HG03108 (cell line): ENCODE results near the gene DYNC1LI1.
"Not testable (repeated sequence)": the region's sequence is repeated elsewhere in the genome, so short reads cannot be mapped to it uniquely, and the experiment has no call there.

Source experiments
- ATAC-seq: cut with Tn5 transposase; IDR thresholded peaks from one replicate; pipeline ENCODE4 v1.9.1; 2021; ENCODE audit warnings: moderate library complexity; ENCODE audit not compliant: unreplicated experiment

DYNC1LI1 gene

GRCh38 chr3:32584660-32585059 lies 14.0 kb upstream of the DYNC1LI1 start:
- no peak for ATAC-seq

- ATAC-seq: no peak
Observed at GRCh38 chr3:32583708-32584107, 13.1 kb upstream of the DYNC1LI1 start.

GRCh38 chr3:32578669-32579068 lies 8.0 kb upstream of the DYNC1LI1 start:
- ATAC-seq: not testable (repeated sequence)

- peak; percentile 94 for ATAC-seq
Observed at GRCh38 chr3:32577581-32578556, 7.2 kb upstream of the DYNC1LI1 start.

- no peak for ATAC-seq
Observed at GRCh38 chr3:32577174-32577573, 6.5 kb upstream of the DYNC1LI1 start.

GRCh38 chr3:32575451-32576113 lies 4.9 kb upstream of the DYNC1LI1 start:
- ATAC-seq: no peak

GRCh38 chr3:32571192-32571485 lies 481 bp upstream of the DYNC1LI1 start:
- ATAC-seq: no peak

GRCh38 chr3:32569540-32570420 lies 878 bp downstream of the DYNC1LI1 start:
- peak; percentile 38 for ATAC-seq

- no peak for ATAC-seq
Observed at GRCh38 chr3:32568953-32569352, 1.7 kb downstream of the DYNC1LI1 start.

- no peak for ATAC-seq
Observed at GRCh38 chr3:32564195-32564594, 6.5 kb downstream of the DYNC1LI1 start.

- ATAC-seq: no peak
Observed at GRCh38 chr3:32562640-32563039, 8.0 kb downstream of the DYNC1LI1 start.

GRCh38 chr3:32557640-32558352 lies 12.9 kb downstream of the DYNC1LI1 start:
- ATAC-seq: no peak

GRCh38 chr3:32556332-32556731 lies 14.3 kb downstream of the DYNC1LI1 start:
- ATAC-seq: no peak

GRCh38 chr3:32553973-32554372 lies 16.7 kb downstream of the DYNC1LI1 start:
- ATAC-seq: no peak

- no peak for ATAC-seq
Observed at GRCh38 chr3:32553459-32553858, 17.2 kb downstream of the DYNC1LI1 start.

GRCh38 chr3:32552013-32552412 lies 18.6 kb downstream of the DYNC1LI1 start:
- ATAC-seq: no peak

- no peak for ATAC-seq
Observed at GRCh38 chr3:32551496-32551895, 19.2 kb downstream of the DYNC1LI1 start.

- peak; percentile 50 for ATAC-seq
Observed at GRCh38 chr3:32551087-32551486, 19.6 kb downstream of the DYNC1LI1 start.

- no peak for ATAC-seq
Observed at GRCh38 chr3:32545305-32545704, 25.4 kb downstream of the DYNC1LI1 start.

- no peak for ATAC-seq
Observed at GRCh38 chr3:32544894-32545293, 25.8 kb downstream of the DYNC1LI1 start.

- ATAC-seq: no peak
Observed at GRCh38 chr3:32542807-32543206, 27.9 kb downstream of the DYNC1LI1 start.
